HG02885 (cell line): Measurements from ENCODE around the gene SELE.

Source experiments
- ATAC-seq: cut with Tn5 transposase; IDR thresholded peaks from one replicate; pipeline ENCODE4 v1.9.1; 2021; ENCODE audit warnings: mild to moderate bottlenecking; ENCODE audit not compliant: unreplicated experiment, poor library complexity

The SELE gene

GRCh38 chr1:169733924-169734323 lies at the start of gene SELE:
Gene SELE, minus strand, starts transcription at chr1:169734079. Its CDS starts 467 bp downstream, at chr1:169733612.
- ATAC-seq: no peak

GRCh38 chr1:169782596-169782995 lies 48.7 kb upstream of the SELE start:
- ATAC-seq: no peak

GRCh38 chr1:169779970-169780369 lies 46.1 kb upstream of the SELE start:
- no peak for ATAC-seq

GRCh38 chr1:169779150-169779549 lies 45.3 kb upstream of the SELE start:
- no peak for ATAC-seq

GRCh38 chr1:169776440-169776839 lies 42.6 kb upstream of the SELE start:
- no peak for ATAC-seq

- ATAC-seq: no peak
Measured at GRCh38 chr1:169768161-169768560, 34.3 kb upstream of the SELE start.

- no peak for ATAC-seq
Measured at GRCh38 chr1:169765580-169766331, 31.9 kb upstream of the SELE start.

GRCh38 chr1:169764919-169765318 lies 31.0 kb upstream of the SELE start:
- no peak for ATAC-seq

- ATAC-seq: no peak
Measured at GRCh38 chr1:169762699-169763098, 28.8 kb upstream of the SELE start.

GRCh38 chr1:169759038-169759437 lies 25.2 kb upstream of the SELE start:
- no peak for ATAC-seq

GRCh38 chr1:169753549-169753948 lies 19.7 kb upstream of the SELE start:
- ATAC-seq: no peak

GRCh38 chr1:169750041-169750440 lies 16.2 kb upstream of the SELE start:
- no peak for ATAC-seq

- ATAC-seq: no peak
Measured at GRCh38 chr1:169746550-169746949, 12.7 kb upstream of the SELE start.

GRCh38 chr1:169745015-169745861 lies 11.4 kb upstream of the SELE start:
- ATAC-seq: no peak

- ATAC-seq: no peak
Measured at GRCh38 chr1:169741666-169742394, 8.0 kb upstream of the SELE start.

- no peak for ATAC-seq
Measured at GRCh38 chr1:169739980-169740379, 6.1 kb upstream of the SELE start.

- ATAC-seq: no peak
Measured at GRCh38 chr1:169731446-169731845, 2.4 kb downstream of the SELE start.

GRCh38 chr1:169729991-169730390 lies 3.9 kb downstream of the SELE start:
- ATAC-seq: no peak

- no peak for ATAC-seq
Measured at GRCh38 chr1:169727307-169727706, 6.6 kb downstream of the SELE start.

GRCh38 chr1:169726851-169727250 lies 7.0 kb downstream of the SELE start:
- ATAC-seq: no peak

- no peak for ATAC-seq
Measured at GRCh38 chr1:169725930-169726329, 7.9 kb downstream of the SELE start.
